HG03439 (cell line): ENCODE data around the gene RAB17.
"Not testable (repeated sequence)": the region's sequence is repeated elsewhere in the genome, so short reads cannot be mapped to it uniquely, and the experiment has no call there.

Source experiments
- ATAC-seq: cut with Tn5 transposase; IDR thresholded peaks from one replicate; pipeline ENCODE4 v1.9.1; 2021; ENCODE audit warnings: mild to moderate bottlenecking, moderate library complexity; ENCODE audit not compliant: unreplicated experiment

The RAB17 gene

DNA sequence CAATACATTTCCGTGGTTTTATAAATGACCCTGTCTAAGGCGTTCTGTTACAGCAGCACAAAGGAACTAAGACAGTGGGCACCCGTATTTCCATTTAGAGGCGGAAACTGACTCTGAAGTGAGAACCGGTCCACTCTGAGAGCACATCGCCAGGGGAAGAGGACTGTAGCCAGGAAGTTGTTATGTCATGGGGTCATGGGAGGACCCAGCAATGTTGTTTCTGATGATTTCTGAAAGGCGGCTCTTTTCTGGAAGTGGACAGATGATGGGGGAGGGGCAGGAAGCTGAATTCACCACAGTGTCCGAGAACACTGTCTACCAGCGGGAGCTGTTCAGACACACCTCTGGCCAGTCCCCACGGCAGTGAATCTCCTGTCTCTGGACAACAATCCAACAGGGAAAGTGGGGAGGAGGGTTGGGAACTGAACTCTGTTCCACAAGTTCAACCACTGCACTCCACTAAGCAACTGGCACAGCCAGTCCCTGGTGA is 34.7 kb upstream of the RAB17 start:
- ATAC-seq: no peak

DNA sequence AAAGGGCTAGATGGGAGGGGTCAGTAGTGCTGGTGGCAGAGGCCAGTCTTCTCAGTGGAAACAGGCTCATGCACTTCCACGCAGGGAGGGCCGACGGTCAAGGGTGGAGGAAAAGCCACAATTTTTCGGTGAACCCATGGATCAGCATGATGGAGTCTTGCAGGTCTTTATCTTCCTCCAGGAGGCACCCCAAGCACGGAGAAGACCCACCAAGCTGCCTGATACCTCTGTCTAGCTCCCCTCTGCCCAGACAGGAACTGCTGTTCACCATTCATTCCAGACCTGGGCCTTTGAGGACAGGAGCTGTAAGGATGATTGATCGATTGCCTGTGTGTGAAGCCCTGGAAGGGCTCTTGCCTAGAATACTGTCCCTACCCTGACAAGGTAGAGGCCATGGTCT is 34.0 kb upstream of the RAB17 start:
- ATAC-seq: no peak

DNA sequence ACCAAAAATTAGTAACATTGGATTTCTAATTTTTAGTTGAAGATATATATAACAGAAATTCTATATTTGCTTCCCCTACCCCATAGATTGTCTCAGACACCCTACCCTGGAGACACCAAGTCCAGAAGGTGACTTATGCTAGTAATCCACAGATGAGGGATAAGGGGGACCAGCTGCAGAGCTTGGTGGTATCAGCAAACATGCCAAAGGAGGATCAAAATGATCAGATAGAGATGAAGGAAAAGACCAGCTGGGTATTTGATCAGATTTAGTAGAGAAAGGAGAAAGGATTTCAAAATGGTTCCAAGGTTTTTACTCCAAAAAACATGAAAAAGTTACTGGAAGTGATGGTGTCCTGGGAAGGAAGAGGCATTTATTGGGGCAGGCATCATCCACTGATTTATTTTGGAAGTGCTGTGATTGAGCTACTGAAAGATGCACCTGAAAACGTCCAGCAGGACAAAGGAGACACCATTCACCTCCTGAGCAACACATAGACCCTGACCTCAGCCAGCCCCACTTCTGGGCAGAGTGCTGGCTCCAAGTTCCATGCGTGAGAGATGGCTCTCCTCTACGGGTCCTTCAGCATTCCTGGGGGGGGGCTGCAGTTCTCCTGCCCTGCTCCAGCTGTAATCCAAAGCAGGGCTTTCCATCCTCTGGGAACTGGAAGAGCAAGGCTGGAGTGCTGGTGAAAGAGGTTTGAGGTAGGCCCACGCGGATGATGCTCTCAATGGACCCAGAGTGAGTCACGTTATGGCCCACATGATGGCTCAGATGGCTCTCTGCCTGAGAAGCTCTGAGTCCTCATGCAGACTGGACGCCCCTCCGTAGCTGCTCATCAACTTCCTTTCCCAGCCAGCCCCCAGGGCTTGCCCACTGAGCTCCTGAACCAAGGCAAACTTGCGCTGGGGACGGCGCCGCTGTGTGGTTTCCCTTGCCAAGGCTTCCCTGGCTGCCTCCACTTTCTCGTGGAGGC is 33.2 kb upstream of the RAB17 start:
- no peak for ATAC-seq

DNA sequence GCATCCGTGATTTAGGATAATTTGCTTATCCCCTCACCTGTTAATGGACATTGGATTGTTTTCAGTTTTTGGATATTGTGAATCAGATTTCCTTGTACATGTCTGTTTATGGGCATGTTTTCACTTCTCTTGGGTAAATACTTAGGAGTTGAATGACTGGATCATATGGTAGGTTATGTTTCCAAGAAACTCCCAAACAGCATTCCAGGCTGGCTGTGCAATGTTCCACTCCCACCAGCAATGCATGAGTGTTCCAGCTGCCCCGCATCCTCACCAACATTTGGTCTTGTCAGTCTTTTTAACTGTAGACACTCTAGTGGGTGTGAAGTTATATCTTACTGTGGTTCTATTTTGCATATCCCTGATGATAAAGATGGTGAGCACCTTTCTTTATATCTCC is 27.9 kb upstream of the RAB17 start:
- no peak for ATAC-seq

DNA sequence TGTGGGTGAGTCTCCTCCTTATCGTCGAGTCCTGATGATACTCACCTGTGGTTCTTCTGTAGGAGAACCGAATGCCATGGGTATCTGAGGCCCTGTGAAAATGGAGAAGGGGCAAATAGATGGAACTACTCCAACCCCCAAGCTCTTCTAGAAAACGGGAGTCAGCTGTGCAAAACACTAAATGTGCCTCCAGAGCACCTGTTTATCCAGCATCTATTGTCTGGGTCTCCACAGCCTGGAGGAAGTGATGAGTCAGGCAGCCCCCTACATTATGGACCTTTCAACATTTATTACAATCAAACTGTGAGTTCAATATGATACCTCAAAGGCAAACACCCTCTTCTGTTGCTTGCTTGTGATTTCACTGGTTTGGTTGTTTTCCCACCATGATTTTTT is 27.1 kb upstream of the RAB17 start:
- ATAC-seq: no peak

DNA sequence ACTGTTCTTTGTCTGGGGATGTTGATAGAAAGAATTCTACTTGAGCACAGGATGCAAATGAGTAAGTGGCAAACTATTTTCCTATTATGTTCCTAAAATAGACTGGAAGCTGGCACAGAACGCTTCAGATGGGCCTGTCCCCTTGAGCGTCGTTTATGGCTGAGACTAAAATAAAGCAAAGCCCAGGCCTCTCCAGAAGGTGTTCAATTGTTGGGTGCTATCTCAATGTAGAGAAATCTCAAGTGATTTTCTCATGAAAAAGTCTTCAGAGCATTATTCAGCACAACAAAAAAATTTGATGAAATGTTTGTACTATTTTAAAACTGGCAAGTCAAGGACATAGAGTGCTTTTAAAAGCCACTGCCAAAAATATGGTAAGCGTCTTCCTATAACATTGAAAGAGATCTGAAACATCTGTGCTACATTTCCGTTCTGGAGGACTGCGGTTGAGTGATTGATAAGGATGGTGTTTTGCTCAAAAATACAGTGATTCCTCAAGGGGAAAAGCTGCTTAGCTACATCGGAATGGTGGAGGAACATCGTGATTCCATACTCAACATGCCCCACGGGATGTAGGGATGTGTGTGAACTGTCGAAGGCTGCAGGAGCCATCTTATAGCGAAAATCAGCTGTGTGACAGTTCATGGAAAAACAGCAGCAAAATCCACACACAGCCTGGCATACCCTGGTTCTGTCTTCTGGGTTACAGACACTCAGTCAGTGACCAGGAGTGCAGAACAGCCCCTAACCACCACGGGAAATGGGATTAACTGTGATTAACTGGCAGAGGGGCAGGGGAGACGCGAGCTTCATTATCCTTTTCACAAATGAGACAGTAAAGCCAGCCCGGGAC is 26.4 kb upstream of the RAB17 start:
- no peak for ATAC-seq

DNA sequence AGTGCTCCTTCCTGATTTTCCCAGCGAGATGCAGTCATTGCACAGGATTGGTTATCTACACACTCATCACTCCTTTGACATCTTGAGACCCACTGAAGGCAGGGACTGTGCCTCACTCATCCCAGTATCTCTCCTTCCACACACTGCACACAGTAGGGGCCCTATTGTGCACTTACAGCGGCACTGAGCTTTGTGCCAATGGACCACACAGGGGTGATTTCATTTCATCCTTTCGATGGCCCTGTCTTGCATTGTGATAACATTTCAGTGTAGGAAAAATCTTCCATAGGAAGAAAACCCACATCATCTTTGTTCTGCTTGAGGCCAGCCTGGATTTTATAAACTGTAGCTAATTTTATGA is 25.8 kb upstream of the RAB17 start:
- ATAC-seq: no peak

DNA sequence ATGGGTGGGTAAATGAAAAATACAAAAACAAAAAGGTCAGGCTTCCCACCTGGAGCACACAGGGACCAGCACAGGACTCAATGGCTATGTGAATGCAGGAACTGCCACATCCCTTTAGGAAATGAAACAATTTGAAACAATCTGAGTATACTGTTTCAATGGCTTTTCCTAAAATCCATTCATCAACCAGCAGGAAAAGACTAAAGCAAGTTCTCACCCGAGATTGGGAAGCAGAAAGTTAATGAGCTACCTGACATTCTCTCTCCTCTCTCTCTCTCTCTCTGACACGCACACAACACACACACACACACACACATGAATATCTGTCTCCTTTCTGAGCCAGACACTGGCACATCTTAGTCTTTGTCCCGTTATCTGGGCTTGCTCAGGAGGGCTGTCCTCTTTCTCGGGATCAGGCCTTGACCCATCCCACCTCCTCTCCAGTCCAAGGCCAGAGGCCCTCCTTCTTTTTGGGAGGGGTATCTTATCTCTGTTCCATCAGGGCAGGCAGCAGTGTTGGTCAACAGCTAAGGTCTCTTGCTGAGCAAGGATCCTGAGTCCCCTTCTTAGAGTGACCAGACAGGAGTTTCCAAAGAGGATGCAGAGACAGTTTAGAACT is 25.2 kb upstream of the RAB17 start:
- no peak for ATAC-seq

DNA sequence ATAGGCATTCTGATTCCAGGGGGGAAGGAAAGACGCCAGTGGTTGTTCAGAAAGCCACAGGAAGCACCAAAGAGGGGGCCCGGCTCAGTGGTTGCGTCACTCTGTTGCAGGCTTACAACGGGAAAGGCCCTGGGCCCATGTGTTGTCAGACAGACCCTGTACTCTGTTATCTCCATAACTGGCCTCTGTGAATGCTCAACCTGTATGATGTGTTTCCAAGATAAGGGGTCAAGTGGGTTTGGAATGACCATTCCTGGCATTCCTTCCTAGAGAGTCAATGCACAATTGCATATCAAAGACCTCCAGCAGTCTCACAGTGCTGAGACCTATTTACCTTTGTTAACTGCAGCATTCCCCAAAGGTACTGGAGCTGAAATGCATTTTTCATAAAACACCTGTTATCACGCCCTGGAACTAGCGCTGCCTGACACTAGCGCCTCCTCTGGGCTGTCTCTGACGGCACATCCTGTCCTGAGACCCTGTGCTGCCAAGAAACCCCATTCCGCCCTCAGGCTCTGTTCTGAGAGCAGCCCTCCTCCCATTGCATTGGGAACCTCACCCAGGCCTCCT is 23.7 kb upstream of the RAB17 start:
- ATAC-seq: no peak

DNA sequence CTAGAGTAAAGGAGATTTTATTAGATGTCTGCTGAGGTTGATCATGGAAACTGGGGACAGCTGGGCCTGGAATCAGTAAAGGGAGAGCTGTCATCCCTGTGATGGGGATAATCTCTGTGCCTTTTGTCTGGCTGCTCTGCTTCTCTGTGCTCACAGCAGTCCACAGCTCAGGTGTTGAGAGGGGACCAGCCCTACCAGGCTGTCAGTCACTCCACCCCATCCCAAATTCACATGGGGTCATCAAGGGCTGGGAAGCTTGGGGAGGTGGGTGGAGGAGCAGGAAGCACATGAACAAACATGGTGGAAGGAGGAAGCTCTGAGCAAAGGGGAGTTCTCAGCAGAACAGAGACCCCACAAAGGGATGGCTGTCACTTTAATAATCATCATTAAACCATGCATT is 23.1 kb upstream of the RAB17 start:
- no peak for ATAC-seq

DNA sequence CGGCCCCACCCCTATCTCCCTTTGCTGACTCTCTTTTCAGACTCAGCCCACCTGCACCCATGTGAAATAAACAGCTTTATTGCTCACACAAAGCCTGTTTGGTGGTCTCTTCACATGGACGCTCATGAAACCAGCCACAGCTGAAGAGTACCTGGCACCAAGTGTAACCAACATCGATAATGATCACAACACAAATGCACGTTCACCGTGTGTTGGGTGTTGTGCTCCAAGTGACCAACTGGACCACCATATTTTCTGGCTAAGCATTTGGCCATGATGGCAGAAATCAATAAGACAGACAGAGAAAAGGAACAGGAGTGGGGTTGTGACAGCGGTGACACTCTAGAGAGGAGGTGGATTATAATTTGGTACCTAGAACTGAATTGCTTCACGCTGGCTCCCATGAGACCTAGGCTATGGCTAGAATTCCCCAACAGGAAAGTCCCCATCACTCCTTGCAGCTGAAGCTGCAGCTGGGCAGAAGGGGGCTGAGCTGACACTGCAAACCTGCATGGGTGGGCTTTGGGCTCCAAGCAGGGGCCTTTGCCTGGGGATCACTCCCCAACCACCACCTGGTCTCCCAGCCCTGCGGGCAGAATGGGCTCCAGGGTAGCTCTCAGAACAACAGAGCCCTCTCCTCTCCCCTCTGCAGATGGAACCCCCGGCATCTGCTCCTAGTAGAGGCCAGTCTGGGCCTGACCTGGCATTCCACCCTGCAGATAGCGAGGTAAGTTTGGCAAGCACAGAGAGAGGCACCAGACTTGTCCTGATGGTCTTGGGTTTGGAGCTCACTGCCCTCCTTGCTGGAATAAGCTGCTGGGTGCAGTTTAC is 22.2 kb upstream of the RAB17 start:
- ATAC-seq: no peak

DNA sequence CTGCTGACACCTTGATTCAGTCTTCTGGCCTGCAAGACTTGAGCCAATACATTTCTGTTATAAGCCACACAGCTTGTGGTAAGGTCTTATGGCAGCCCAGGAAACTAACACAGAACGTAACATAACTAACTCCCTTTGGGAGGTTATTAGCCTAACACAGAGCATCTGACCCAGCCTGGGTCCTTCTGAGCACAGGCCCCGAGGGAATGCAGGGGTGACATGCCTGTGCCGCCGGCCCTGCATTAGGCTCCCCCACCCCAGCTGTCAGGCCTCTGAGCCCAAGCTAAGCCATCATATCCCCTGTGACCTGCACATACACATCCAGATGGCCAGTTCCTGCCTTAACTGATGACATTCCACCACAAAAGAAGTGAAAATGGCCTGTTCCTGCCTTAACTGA is 16.0 kb upstream of the RAB17 start:
- ATAC-seq: not testable (repeated sequence)

DNA sequence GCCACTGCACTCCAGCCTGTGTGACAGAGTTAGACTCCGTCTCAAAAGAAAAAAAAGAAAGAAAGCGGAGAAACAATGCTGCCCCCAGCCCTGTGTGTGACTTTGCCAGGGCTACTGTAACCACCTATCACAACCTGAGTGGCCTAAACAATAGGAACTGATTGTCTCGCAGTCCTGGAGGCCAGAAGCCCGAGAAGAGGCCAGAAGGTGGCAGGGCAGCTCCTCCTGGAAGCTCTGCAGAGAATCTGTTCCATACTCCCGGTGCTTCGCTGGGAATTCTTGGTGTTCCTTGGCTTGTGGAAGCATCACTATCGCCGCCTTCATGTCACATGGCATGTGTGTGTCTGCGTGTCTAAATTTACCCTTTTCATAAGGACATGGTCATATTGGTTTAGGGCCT is 14.4 kb upstream of the RAB17 start:
- no peak for ATAC-seq

DNA sequence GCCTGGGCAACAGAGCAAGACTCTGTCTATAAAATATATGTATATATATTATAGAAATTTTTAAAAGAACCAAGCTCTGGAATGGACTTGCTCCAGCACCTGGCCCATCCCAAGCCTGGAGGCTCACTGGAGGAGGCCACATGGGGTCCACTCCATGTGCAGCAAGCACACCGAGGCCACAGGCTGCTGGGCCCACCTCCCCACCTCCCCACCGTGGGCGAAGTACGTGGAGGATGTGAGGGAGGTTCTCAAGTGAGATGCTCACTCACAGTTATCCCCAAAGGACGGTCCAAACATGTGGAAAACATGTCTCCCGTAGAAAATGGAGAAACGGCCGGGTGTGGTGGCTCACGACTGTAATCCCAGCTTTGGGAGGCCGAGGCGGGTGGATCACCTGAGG is 13.9 kb upstream of the RAB17 start:
- ATAC-seq: no peak

DNA sequence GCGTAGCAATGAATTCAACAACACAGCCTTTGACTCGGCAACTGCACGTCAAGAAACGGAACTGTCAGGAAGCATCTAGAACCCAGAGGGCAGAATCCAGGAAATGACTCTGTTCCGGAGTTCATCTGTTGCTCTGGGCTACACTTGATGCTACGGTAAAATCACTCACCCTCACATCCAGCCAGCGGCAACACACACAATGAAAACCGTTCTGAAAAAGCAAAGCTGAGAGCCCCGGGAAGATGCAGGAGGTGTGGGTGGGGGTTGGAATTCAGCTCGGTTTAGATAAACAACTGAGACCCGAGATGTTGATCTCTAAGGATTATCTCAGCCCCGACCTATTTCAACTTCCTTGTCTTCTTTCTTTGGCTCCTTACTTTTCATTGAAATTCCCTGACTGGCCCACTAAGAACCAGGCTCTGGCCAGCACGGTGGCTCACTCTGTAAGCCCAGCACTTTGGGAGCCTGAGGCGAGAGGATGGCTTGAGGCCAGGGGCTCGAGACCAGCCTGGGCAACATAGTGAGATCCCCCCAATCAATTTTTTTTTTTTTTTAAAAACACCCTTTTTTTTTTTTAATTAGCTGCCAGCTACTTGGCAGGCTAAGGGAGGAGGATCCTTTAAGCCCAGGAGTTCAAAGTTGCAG is 13.3 kb upstream of the RAB17 start:
- no peak for ATAC-seq

DNA sequence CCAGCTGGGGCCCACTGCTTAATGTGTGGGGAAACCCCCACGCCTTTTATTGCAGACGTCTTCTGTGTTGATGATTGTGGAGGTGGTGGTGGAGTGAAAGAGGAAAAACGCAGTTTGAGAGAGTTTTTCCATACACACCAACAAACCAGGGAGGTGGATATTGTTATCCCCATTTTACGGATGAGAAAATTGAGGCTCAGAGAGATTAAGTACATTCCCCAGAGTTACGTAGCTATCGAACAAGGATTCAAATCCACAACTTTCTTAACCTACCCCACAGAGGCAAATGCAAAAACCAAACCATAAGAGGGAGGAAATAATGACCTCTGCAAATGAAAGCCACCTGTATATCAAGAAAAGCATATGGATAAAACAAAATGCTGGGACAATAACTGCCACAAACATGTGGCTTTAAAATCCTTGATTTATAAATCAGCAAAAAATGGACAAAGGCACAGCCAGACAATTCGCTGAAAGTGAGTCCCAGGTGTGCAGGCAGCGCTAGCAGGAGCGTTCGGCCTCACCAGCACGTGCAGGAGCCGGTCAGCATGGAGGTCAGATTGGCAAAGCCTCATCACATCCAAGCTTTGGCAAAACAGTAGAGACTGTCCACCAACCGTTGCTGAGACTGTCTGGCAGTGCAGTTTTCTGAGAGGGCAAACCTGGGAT is 12.6 kb upstream of the RAB17 start:
- no peak for ATAC-seq

DNA sequence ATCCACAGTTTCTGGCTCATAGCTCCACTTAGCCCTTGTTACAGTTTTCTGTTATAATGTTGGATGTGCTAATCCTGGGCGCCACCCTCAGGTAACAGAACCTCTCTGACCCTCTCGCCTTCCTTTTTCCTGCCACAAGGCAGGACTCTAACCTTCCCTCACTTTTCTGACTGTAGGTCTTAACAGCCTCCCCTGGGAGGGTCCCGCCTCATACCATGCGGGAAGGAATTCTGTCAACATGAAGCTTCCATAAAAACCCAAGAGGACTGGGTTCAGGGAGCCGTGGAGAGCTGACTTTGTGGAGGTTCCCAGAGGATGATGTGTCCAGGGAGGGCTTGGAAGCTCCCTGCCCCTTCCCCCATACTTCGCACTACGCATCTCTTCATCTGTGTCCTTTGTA is 11.9 kb upstream of the RAB17 start:
- no peak for ATAC-seq

DNA sequence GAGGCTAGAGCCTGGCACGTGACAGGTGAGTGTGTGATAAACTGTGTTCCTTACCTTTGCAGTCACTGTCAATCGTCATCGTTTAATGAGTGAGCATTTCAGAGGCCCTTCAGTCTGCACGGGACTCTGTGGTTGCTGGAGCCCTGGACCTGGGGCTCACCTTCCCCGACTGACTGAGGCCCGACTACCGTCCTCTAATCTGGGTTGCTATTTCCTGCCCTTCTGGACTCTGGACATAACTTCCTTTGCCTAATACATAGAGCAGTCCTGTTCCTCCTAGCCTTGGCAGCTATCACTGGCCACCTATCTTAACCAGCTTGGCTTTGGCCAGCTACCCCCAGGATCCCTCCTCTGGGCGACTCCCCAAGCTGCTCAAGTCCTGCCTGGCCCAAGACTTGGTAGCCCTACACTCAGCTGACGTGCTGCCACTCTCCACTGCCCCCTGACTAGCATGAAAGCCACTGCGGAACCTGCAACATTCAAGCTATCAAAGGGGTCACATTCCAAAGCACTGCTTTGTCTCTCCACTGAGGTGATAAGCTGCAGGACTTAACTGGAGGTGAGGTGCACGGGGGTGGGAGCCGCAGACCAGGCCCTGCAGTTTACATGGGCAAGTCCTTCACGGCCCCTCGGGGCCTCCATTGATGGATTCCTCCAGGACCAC is 11.1 kb upstream of the RAB17 start:
- no peak for ATAC-seq
